ENCODE data around the gene MYO15A.
A peak's percentile ranks its signal among the peaks of the same experiment; 100 is the strongest.

The MYO15A gene

GRCh38 chr17:18224387-18225120, 116.0 kb downstream of the MYO15A start:
- Histone ChIP-seq H3K4me1 (peaks cover 0 to 19% (median 16%) of the 10 kb centered on the region in 4 donors), H3K4me3 (peak overlapping the region; percentile 37 to 76), H3K27me3 (no peaks in the 10 kb centered on the region), H3K9me3 (no peaks in the 10 kb centered on the region), H3K27ac (peak overlapping the region; percentile 23 to 52), H3K36me3 (no peaks in the 10 kb centered on the region)
- DNase-seq, result peak in 1 of 2 donors; percentile 67
- TF ChIP-seq CTCF (IDR thresholded peaks at IDR 0.05), result no peak
- intact Hi-C loops (cut with DNase I; ENCODE audit: low total_unique reads), result no loop called here

- peak within 1 kb of the TSS; percentile 66 to 76 for H3K4me3 ChIP-seq
- H3K9me3 ChIP-seq, result no peaks in the 10 kb centered on the region
- TF ChIP-seq CTCF (IDR thresholded peaks at IDR 0.05), result no peak
- peaks cover 0 to 19% (median 16%) of the 10 kb centered on the region in 4 donors for H3K4me1 ChIP-seq
- no peaks in the 10 kb centered on the region for H3K36me3 ChIP-seq
- intact Hi-C loops (cut with DNase I; ENCODE audit: low total_unique reads), result no loop called here
- peak; percentile 97 for DNase-seq
- no peaks in the 10 kb centered on the region for H3K27me3 ChIP-seq
- peak within 1 kb of the TSS; percentile 58 to 65 for H3K27ac ChIP-seq
These were observed 116.6 kb downstream of the MYO15A start, which contains the start of gene LLGL1 for GRCh38 chr17:18225121-18225641. Gene LLGL1 (plus strand): TSS chr17:18225635. CDS start chr17:18225683, 48 bp downstream.

- intact Hi-C loops (cut with DNase I; ENCODE audit: low total_unique reads), result no loop called here
- no peak for TF ChIP-seq CTCF (IDR thresholded peaks at IDR 0.05)
- H3K4me1 ChIP-seq, result peaks cover 0 to 19% (median 16%) of the 10 kb centered on the region in 4 donors
- DNase-seq, result peak in 1 of 2 donors; percentile 67
- no peaks in the 10 kb centered on the region for H3K9me3 ChIP-seq
- no peaks in the 10 kb centered on the region for H3K27me3 ChIP-seq
- peak overlapping the region; percentile 66 to 76 for H3K4me3 ChIP-seq
- peak overlapping the region; percentile 58 to 65 for H3K27ac ChIP-seq
- H3K36me3 ChIP-seq, result no peaks in the 10 kb centered on the region
These were observed 117.2 kb downstream of the MYO15A start for GRCh38 chr17:18225642-18226283.

- TF ChIP-seq CTCF (IDR thresholded peaks at IDR 0.05), result no peak
- Histone ChIP-seq H3K4me1 (peaks cover 0 to 19% (median 16%) of the 10 kb centered on the region in 4 donors), H3K27ac (peak overlapping the region; percentile 58 to 65), H3K36me3 (no peaks in the 10 kb centered on the region), H3K4me3 (peak overlapping the region; percentile 66 to 76), H3K9me3 (no peaks in the 10 kb centered on the region), H3K27me3 (no peaks in the 10 kb centered on the region)
- DNase-seq, result no peak
- intact Hi-C loops (cut with DNase I; ENCODE audit: low total_unique reads), result no loop called here
These were observed 117.9 kb downstream of the MYO15A start for GRCh38 chr17:18226284-18226945.

GRCh38 chr17:18227635-18228034, 119.1 kb downstream of the MYO15A start:
- intact Hi-C loops (cut with DNase I; ENCODE audit: low total_unique reads), result no loop called here
- no peak for TF ChIP-seq CTCF (IDR thresholded peaks at IDR 0.05)
- Histone ChIP-seq H3K4me3 (no peak overlapping the region), H3K4me1 (peaks cover 0 to 19% (median 16%) of the 10 kb centered on the region in 4 donors), H3K27me3 (no peaks in the 10 kb centered on the region), H3K36me3 (peaks cover 0 to 5% (median 0%) of the 10 kb centered on the region in 3 donors), H3K9me3 (no peaks in the 10 kb centered on the region), H3K27ac (no peak overlapping the region)
- no peak for DNase-seq
